Thyroid gland (tissue), 4 donors: ENCODE measurements around the gene MCHR1. TPM values are rescaled to one million over a fixed set of nuclear protein-coding genes. Genes with fewer than 3 reads are reported as not detected.

Experiments
- DNase-seq, 2 donors: peaks; one replicate each; pipeline ENCODE4 v3.0.0-alpha.2; 2019
- H3K27ac ChIP-seq, 3 donors: fragments of 200-600 bp; sonication (generic); 1 replicate in 2 of 3; 2 replicates in 1 of 3; pipeline ENCODE4 v1.5.1; 2016 to 2019; ENCODE audit warnings: mild to moderate bottlenecking in 1 of 3, moderate library complexity in 1 of 3
- H3K27me3 ChIP-seq: fragments of 200-600 bp; sonication (generic); one replicate; pipeline ENCODE4 v1.5.1; 2019
- H3K36me3 ChIP-seq, 2 donors: fragments of 200-600 bp; sonication (generic); one replicate each; pipeline ENCODE4 v1.5.1; 2016 to 2019
- H3K4me1 ChIP-seq, 2 donors: fragments of 200-600 bp; sonication (generic); one replicate each; pipeline ENCODE4 v1.5.1; 2017 to 2019
- H3K4me3 ChIP-seq, 3 donors: fragments of 200-600 bp; sonication (generic); replicated peaks in 1 of 3; 1 replicate in 2 of 3; 2 replicates in 1 of 3; pipeline ENCODE4 v1.5.1; 2016; ENCODE audit warnings: mild to moderate bottlenecking in 1 of 3
- H3K9me3 ChIP-seq: fragments of 200-600 bp; sonication (generic); one replicate; pipeline ENCODE4 v1.5.1; 2017
- POLR2A ChIP-seq, 2 donors: fragments of 450-650 bp; IDR thresholded peaks; one replicate each; pipeline ENCODE4 v1.6.1; 2017; ENCODE audit warnings: antibody characterized with exemption in 2 of 2, mild to moderate bottlenecking in 2 of 2, moderate library complexity in 1 of 2
- WGBS, 2 donors: methylation state at CpG; one replicate each; pipeline ENCODE4 v1.1.5; 2017; 5-methylcytosine and 5-hydroxymethylcytosine counted together
- intact Hi-C: fragments of 100-400 bp; cut with DNase I; formaldehyde crosslinking; loops from one replicate; pipeline ENCODE4 v1.15.1; 2023
- total RNA-seq, 4 donors: library from RNA; depleted of rRNA; stranded (reverse); fragments of >200 nt; gene quantifications; one replicate each; pipeline ENCODE4 v1.2.3, GENCODE V29; 2016
- TF ChIP-seq, protein P1 (sequence below), 6 experiments: fragments of 200-600 bp in 3 of 6; fragments of 450-650 bp in 3 of 6; sonication (generic) in 3 of 6; IDR thresholded peaks; one replicate each; pipeline ENCODE4 v1.5.1; 2016 to 2019; ENCODE audit warnings: antibody characterized with exemption in 6 of 6, mild to moderate bottlenecking in 2 of 6, inconsistent platforms in 1 of 6, moderate library complexity in 1 of 6

Gene MCHR1
- total RNA-seq, 4 donors from 2014 or later: not detected

DNA sequence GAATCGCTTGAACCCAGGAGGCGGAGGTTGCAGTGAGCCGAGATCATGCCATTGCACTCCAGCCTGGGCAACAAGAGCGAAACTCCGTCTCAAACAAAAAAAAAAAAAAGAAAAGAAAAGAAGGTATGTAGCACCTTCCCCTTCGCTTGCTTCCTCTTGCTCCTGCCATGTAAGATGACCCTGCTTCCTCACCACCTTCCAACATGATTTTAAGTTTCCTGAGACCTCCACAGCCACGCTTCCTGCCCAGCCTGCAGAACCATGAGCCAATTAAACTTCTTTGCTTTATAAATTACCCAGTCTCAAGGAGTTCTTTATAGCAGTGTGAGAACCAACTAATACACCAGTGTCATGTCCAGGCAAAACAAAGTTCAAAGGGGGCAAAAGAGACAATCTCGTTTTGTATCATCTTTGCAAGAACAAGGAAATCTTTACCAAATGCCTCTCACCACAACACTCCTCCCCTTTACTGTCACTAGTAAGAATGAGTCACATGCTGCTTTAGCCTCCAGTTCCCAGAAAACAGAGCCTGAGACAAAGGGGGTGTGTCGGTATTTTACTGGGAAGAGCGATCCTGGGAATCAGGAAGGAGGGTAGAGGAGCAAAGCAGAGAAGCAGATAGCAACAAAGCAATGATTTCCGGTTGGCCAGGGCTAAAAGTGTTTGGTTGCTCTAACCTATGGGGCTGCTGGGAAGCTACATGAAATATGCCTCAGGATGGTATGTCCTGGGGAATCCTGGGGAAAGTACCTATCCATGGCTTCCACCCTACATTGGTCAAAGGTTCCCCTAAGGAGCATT lies 10.5 kb upstream of the MCHR1 start:
- no peak for DNase-seq
- no peak overlapping the region for H3K4me3 ChIP-seq
- H3K9me3 ChIP-seq: no peaks in the 10 kb centered on the region
- H3K27me3 ChIP-seq: no peaks in the 10 kb centered on the region
- 85 to 87% methylated on average over 11 of the region's 11 CpGs for WGBS, 2 donors
- intact Hi-C loops: no loop called here
- TF ChIP-seq, protein P1, sequence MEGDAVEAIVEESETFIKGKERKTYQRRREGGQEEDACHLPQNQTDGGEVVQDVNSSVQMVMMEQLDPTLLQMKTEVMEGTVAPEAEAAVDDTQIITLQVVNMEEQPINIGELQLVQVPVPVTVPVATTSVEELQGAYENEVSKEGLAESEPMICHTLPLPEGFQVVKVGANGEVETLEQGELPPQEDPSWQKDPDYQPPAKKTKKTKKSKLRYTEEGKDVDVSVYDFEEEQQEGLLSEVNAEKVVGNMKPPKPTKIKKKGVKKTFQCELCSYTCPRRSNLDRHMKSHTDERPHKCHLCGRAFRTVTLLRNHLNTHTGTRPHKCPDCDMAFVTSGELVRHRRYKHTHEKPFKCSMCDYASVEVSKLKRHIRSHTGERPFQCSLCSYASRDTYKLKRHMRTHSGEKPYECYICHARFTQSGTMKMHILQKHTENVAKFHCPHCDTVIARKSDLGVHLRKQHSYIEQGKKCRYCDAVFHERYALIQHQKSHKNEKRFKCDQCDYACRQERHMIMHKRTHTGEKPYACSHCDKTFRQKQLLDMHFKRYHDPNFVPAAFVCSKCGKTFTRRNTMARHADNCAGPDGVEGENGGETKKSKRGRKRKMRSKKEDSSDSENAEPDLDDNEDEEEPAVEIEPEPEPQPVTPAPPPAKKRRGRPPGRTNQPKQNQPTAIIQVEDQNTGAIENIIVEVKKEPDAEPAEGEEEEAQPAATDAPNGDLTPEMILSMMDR (IDR thresholded peaks at IDR 0.05): no peak
- TF ChIP-seq POLR2A (IDR thresholded peaks at IDR 0.05): no peak
- H3K4me1 ChIP-seq: peaks cover 11 to 23% of the 10 kb centered on the region in 2 donors
- H3K27ac ChIP-seq: no peak overlapping the region
- H3K36me3 ChIP-seq: no peaks in the 10 kb centered on the region

DNA sequence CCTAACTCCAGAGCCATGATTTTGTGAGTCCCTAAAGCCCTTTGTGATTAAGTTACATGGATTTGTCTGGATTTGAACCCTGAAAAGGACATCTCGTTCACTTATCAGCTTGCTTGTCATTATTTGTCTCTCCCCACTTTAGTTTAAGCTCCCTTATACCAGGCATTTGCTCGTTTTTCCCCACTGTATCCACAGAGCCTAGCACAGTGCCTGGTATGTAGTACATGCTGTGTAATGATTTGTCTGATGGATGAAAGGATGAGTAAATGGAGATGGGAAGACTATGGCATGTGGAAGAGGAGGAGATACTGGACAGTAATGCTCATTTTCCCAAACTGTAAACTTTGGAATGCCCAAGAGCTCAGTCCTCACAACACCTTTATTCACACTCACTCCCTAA lies 9.2 kb upstream of the MCHR1 start:
- H3K4me1 ChIP-seq: peaks cover 6 to 17% of the 10 kb centered on the region in 2 donors
- no peak for DNase-seq
- no peaks in the 10 kb centered on the region for H3K36me3 ChIP-seq
- no peak overlapping the region for H3K4me3 ChIP-seq
- WGBS, 2 donors: 87 to 93% methylated on average over 2 of the region's 2 CpGs
- no peak overlapping the region for H3K27ac ChIP-seq
- no peaks in the 10 kb centered on the region for H3K27me3 ChIP-seq
- no peaks in the 10 kb centered on the region for H3K9me3 ChIP-seq
- TF ChIP-seq, protein P1 (IDR thresholded peaks at IDR 0.05): no peak
- TF ChIP-seq POLR2A (IDR thresholded peaks at IDR 0.05): no peak
- intact Hi-C loops: no loop called here

DNA sequence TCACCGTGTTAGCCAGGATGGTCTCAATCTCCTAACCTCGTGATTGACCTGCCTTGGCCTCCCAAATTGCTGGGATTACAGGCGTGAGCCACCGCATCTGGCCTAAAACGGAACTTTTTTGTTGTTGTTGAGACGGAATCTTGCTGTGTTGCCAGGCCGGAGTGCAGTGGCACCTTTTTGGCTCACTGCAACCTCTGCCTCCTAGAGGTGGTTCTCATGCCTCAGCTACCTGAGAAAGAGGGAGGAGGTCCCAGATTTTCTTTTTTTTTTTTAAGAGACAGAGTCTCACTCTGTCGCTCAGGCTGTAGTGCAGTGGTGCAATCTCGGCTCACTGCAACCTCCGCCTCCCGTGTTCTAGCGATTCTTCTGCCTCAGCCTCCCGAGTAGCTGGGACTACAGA lies 7.9 kb upstream of the MCHR1 start:
- Histone ChIP-seq H3K36me3 (no peaks in the 10 kb centered on the region), H3K27me3 (no peaks in the 10 kb centered on the region), H3K9me3 (no peaks in the 10 kb centered on the region), H3K27ac (no peak overlapping the region), H3K4me3 (no peak overlapping the region), H3K4me1 (peaks cover 0 to 5% of the 10 kb centered on the region in 2 donors)
- 97% methylated on average over 13 of the region's 13 CpGs for WGBS, 2 donors
- intact Hi-C loops: no loop called here
- TF ChIP-seq, protein P1 (IDR thresholded peaks at IDR 0.05): no peak
- no peak for TF ChIP-seq POLR2A (IDR thresholded peaks at IDR 0.05)
- no peak for DNase-seq

DNA sequence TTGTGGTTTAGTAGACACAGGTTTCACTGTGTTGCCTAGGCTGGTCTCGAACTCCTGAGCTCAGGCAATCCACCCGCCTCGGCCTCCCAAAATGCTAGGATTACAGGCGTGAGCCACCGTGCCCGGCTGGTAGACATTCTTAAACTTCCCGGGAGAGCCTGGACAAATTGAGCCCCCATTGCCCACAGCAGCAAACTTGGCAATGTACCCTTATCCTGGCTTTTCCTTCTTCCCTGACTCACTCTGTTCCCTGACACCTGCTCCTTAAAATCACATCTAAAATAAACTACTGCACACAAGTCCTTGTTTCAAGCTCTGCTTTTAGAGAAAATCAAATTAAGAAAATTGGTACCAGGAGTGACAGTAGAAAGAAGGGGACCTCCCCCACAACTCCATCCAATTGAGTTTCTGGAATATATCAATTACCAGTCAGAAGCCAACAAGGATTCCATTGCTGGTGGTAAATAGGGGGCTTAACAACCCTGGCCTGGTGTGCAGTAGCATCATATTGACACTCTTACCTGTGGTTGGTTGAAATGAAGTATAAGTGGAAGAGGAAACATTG lies 7.4 kb upstream of the MCHR1 start:
- TF ChIP-seq POLR2A (IDR thresholded peaks at IDR 0.05): no peak
- TF ChIP-seq, protein P1 (IDR thresholded peaks at IDR 0.05): no peak
- Histone ChIP-seq H3K27ac (no peak overlapping the region), H3K36me3 (no peaks in the 10 kb centered on the region), H3K9me3 (no peaks in the 10 kb centered on the region), H3K27me3 (no peaks in the 10 kb centered on the region), H3K4me1 (peaks cover 0 to under 1% of the 10 kb centered on the region in 2 donors), H3K4me3 (no peak overlapping the region)
- no peak for DNase-seq
- 94 to 95% methylated on average over 7 of the region's 7 CpGs for whole genome bisulfite sequencing, 2 donors
- intact Hi-C loops: no loop called here

DNA sequence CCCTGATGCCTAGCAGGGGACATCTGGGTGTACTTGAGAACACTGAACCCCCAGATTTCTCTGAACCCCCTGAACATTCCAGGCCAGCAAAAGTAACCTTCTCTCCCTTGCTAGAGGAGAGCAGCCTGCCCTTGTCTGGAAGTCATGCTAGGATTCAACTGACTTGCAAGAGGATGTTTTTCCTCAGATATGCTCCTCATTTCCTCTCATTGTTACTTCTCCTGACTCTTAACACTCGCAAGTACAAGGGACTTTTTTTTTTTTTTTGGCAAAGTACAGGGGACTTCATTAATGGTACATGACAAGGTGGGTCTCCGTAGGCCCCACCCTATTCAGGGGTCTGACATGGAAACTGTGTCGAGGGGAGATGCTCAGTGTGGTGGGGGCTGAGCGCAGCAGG lies 6.3 kb upstream of the MCHR1 start:
- no peaks in the 10 kb centered on the region for H3K27me3 ChIP-seq
- intact Hi-C loops: no loop called here
- TF ChIP-seq, protein P1 (IDR thresholded peaks at IDR 0.05): no peak
- TF ChIP-seq POLR2A (IDR thresholded peaks at IDR 0.05): no peak
- no peak overlapping the region for H3K27ac ChIP-seq
- DNase-seq: no peak
- H3K4me3 ChIP-seq: no peak overlapping the region
- H3K36me3 ChIP-seq: no peaks in the 10 kb centered on the region
- H3K4me1 ChIP-seq: no peaks in the 10 kb centered on the region
- H3K9me3 ChIP-seq: no peaks in the 10 kb centered on the region
- WGBS, 2 donors: 83 to 87% methylated on average over 4 of the region's 4 CpGs
